HL-60 (cell line): Measurements from ENCODE around the gene ARID1B.

Experiments used
- DNase-seq, 2 experiments: peaks; one replicate each; pipeline ENCODE4 v3.0.0-alpha.2; 2010 to 2020; ENCODE audit warnings: low read depth in 1 of 2, low spot score in 1 of 2
- H3K27ac ChIP-seq: fragments of 250-450 bp; sonication (Bioruptor Pico); replicated peaks from 2 replicates; pipeline ENCODE4 v1.5.1; 2020; ENCODE audit warnings: mild to moderate bottlenecking, moderate library complexity
- H3K27me3 ChIP-seq: fragments of 250-450 bp; sonication (Bioruptor Pico); 2 replicates; pipeline ENCODE4 v1.5.1; 2021; ENCODE audit warnings: mild to moderate bottlenecking, moderate library complexity; ENCODE audit not compliant: insufficient read depth, poor library complexity, severe bottlenecking
- H3K4me3 ChIP-seq: replicated peaks from 2 replicates; pipeline ENCODE4 v1.5.1; 2011; ENCODE audit warnings: mild to moderate bottlenecking, control low read depth, low read length; ENCODE audit not compliant: insufficient read depth
- CTCF ChIP-seq: IDR thresholded peaks from one replicate; pipeline ENCODE4 v1.5.1; 2011; ENCODE audit warnings: low read length, control low read depth, inconsistent platforms; ENCODE audit not compliant: insufficient read depth
- GABPA ChIP-seq: IDR thresholded peaks from 2 replicates; pipeline ENCODE4 v1.6.1; 2012; ENCODE audit warnings: low read depth
- POLR2AphosphoS5 ChIP-seq: IDR thresholded peaks from 2 replicates; pipeline ENCODE4 v1.6.1; 2012; ENCODE audit warnings: low read depth
- REST ChIP-seq: IDR thresholded peaks from 2 replicates; pipeline ENCODE4 v1.6.1; 2012; ENCODE audit warnings: low read depth; ENCODE audit not compliant: insufficient replicate concordance
- SPI1 ChIP-seq: IDR thresholded peaks from 2 replicates; pipeline ENCODE4 v1.6.1; 2012; ENCODE audit warnings: low read depth, mild to moderate bottlenecking, borderline replicate concordance

ARID1B gene

GRCh38 chr6:157067507-157067906 lies 290.3 kb downstream of the ARID1B start:
- H3K27ac ChIP-seq: no peak overlapping the region
- no peaks in the 10 kb centered on the region for H3K27me3 ChIP-seq
- no peak for DNase-seq
- H3K4me3 ChIP-seq: no peak overlapping the region
- TF ChIP-seq SPI1 (no peak), GABPA (no peak), CTCF (no peak), REST (no peak), POLR2AphosphoS5 (no peak)

- no peaks in the 10 kb centered on the region for H3K27me3 ChIP-seq
- DNase-seq: no peak
- no peak overlapping the region for H3K4me3 ChIP-seq
- no peak overlapping the region for H3K27ac ChIP-seq
- no peak for TF ChIP-seq REST
- TF ChIP-seq GABPA: no peak
Observed at GRCh38 chr6:157068691-157069324, 291.6 kb downstream of the ARID1B start.

- H3K27me3 ChIP-seq: no peaks in the 10 kb centered on the region
- no peak for DNase-seq
- TF ChIP-seq POLR2AphosphoS5 (no peak), GABPA (no peak), SPI1 (no peak), CTCF (no peak), REST (no peak)
- no peak overlapping the region for H3K4me3 ChIP-seq
- no peak overlapping the region for H3K27ac ChIP-seq
Observed at GRCh38 chr6:157069585-157069984, 292.4 kb downstream of the ARID1B start.
